NCI-H1092 treated with DMSO at 0.1 percent for 48 hours (cell line): ENCODE results near the gene ACTRT2.

ENCODE experiments used
- DNase-seq: peaks from one replicate; lab custom pipeline; 2025; lab: John Stamatoyannopoulos, UW

ACTRT2 gene

GRCh38 chr1:2983706-2984398, 37.4 kb upstream of the ACTRT2 start:
- DNase-seq, result no peak

GRCh38 chr1:2984399-2985061, 36.7 kb upstream of the ACTRT2 start:
- DNase-seq, result no peak

DNA sequence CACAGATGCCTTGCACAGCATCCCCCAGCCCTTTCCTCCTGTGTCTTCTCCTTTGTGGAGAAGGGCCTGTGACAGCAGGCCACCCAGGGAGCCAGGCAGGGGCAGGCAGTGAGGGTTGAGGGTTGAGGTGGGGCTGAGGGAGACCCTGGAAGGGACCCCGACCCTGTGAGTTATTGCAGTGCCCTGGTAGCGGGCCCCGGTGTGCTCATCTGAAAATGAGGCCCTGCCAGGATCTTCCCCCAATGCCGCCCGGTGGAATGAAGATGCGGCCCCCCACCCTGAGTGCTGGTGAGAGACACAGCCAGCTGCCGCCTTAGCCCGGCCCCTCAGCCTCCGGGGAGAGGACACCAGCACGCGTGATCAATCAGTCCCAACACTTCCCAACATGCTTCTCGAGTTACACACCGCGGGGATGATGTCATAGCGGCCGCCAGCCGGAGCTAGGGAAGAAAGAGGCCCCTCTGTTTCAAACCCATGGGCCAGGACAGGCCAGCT, 36.2 kb upstream of the ACTRT2 start:
- DNase-seq, result no peak

GRCh38 chr1:2985694-2986548, 35.3 kb upstream of the ACTRT2 start:
- no peak for DNase-seq

- no peak for DNase-seq
Measured at GRCh38 chr1:2986549-2987305, 34.5 kb upstream of the ACTRT2 start.

- no peak for DNase-seq
Measured at GRCh38 chr1:2987773-2988172, 33.5 kb upstream of the ACTRT2 start.

DNA sequence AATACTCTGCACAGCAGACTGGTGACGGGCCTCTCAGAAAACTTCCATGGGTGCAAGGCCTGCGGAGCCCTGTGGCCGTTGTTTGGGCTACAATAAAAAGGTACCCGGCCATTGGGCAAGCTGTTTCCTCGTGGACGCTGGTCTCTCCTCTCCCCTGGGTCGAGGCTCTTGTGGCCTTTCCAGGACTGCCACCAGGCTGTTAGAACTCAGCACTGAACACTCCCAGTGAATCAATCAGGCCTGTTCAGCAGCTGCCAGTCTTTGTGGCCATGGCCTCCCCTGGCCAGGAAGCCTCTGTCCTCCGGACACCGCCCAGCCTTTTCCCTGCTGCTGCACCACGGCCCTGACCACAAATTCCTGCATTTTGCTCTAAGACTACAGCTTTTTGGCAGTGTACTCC, 33.0 kb upstream of the ACTRT2 start:
- no peak for DNase-seq

DNA sequence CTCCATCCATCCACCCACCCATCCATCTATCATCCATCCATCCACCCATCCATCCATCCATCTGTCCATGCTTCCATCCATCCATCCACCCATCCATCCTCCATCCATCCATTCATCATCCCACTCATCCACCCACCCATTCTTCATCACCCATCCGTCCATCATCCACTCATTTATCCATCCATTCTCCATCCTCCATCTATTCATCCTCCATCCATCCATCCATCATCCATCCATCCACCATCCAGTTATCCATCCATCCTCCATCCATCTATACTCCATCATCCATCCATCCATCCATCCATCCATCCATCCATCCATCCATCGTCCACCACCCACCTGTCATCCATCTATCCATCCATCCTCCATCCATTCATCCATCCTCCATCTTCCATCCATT, 32.1 kb upstream of the ACTRT2 start:
- no peak for DNase-seq

DNA sequence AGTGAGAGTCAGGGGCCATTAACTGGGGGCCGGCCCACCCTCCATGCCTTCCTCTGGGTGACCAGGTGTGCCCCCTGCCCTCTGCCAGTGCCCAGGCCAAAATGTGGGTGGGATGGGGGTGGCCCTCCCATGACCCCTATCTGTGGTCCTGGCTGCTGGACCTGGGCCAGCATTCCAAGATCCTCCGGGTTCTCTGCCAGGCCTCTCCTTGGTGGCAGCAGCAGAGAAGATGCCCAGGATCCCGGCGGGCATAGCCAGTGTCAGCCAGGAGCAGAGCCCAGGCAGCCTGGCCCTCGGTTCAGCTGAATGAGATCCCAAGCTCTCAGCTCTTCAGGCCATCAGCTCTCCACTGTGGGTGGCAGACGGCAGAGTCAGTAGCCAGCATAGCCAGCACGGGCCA, 31.3 kb upstream of the ACTRT2 start:
- no peak for DNase-seq

DNA sequence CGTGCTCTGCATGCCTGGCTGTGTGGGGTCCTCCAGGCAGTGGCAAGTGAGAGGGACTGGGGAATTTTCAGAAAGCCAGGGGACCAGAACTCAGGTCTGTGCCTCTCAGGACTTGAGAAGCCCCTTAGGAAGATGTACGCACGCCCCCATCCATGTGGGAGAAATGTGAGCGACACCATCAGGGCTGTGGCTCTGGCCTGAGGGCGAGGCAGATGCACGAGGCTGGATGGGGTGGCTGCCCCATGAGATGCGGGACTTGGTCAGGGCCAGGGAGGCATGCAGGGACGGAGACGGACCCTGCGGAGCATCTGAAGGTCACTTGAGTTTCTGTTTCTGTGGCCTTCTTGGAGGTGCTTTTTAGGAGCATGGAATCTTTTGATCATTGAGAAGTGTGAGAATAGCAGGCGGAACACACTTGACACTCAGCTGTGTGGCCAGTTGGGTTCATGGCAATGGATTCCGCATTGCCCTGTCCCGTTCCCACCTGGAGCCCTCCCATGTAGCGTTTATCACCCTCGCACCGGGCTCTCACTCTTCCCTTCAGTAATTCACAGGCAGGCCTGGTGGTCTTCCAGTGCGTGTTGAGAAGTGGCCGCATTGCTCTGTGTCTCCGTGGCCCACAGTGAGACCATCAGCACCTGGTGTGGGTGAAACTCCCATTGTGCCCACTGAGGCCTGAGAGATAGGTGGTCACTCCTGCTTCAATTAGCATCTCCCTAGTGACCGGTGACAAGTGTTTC, 30.7 kb upstream of the ACTRT2 start:
- no peak for DNase-seq

GRCh38 chr1:2991753-2992495, 29.3 kb upstream of the ACTRT2 start:
- DNase-seq, result no peak

DNA sequence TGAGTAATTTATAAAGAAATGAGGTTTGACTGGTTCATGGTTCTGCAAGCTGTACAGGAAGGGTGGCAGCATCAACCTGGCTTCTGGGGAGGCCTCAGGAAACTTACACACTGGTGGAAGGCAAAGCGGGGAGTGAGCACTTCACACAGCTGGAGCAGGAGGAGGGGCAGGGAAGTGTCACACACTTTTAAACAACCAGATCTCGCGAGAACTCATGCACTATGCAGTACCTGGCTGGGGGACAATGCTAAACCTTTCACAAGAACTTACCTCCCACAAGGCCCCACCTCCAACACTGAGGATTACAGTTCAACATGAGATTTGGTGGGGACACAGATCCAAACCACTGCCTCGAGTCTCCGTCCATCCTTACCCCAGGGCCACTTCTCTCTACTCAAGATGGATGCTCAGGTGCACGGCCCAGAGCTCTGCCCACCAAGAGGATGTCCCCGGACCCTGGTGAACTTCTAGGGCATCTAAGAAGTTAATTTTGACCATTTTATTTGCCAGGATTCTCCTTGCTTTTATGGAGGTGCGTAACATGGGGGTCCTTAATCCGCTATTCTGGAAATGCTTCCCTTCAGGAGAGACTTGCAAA, 22.7 kb upstream of the ACTRT2 start:
- no peak for DNase-seq

DNA sequence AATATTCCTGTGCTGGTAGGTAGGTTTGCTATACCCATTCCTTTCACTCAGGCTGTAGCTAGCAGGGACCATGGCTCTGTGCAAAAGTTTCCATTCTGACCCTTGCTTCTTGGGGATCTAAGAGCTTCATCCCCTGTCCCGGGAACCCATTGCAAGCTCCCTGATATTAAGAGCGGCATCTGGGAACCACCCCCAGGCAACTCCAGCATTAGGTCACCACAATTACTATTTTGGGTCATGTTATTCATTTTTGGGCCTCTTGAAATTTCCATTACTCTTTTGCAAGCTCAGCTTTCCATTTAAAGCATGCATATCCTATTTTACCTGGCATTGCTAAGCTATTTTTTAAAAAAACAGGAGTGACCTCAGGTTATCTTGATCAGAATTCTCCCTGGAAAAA, 22.1 kb upstream of the ACTRT2 start:
- no peak for DNase-seq

DNA sequence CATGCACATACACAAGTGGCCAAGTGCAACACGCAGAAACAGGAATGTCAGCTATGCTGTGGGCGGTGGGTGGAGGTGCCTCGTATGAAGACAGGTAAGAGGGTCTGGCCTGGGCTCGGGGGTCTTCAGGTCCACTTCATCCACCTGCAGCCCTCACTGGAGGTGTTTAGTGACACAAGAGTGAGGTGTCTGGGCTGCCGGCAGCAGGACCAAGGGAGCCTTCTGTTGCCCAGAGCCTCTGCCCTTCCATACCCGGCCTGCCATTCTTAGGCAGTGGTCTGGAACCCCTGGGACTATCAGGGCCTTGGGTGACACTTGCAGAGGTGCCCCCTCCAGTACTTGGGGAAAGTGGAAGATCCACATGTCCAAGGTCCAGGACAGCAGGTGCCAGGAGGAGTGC, 21.7 kb upstream of the ACTRT2 start:
- DNase-seq, result no peak

DNA sequence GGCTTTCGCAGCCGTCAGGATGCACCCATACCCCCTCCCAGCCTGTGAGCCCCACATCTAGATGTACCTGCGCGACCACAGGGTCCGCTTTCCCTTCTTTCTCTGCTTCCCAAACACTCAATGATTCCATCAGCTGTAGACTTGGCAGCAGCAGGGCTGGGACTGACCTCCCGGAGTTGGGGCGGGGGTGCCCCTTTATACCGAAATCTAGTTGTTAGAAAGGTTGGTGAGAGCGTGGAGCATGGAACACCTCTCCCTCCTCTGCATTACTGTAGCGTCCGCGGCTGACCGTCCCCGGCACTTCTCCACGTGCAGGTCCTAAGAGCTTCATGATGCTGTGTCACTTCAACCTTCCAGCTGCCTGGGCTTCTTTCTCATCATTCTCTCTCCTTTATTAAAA, 21.1 kb upstream of the ACTRT2 start:
- no peak for DNase-seq

GRCh38 chr1:3000671-3001470, 20.4 kb upstream of the ACTRT2 start:
- no peak for DNase-seq

DNA sequence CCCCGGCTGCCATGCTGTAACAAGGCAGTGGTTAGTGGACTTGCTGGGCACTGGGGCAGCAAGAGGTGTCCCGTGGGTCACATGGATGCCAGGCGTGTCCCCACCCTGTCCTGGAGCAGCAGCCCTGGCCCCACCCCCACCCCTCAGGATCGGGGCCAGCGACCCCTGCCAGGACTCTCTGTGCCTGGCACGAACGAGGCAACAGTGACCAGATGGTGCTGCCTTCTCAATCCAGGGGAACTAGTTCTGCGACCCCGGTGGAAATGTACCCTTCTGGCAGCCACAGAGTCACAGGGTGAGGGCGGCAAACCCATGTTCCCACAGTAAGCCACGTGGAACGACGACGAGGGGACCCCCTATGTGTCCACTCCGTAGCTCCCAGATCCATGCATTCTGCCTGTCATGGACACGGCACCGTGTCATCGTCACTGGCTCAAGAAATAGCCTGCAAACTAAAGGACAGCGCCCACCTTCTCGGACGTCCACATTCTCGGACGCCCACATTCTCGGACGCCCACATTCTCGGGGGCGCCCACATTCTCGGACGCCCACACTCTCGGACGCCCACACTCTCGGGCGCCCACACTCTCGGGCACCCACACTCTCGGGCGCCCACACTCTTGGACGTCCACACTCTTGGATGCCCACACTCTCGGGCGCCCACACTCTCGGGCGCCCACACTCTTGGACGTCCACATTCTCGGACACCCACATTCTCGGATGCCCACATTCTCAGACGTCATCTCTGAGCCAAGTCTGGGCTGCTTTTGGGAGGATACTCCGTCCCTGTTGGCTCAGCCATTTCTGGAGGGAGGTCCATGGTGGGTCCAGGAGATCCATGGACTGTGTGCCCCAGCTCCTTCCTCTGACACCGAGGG, 19.6 kb upstream of the ACTRT2 start:
- no peak for DNase-seq

GRCh38 chr1:3002349-3003038, 18.8 kb upstream of the ACTRT2 start:
- no peak for DNase-seq
